ENCODE results near the gene WNT3.
"Not testable (repeated sequence)": the region's sequence is repeated elsewhere in the genome, so short reads cannot be mapped to it uniquely, and the experiment has no call there.

Gene WNT3

DNA sequence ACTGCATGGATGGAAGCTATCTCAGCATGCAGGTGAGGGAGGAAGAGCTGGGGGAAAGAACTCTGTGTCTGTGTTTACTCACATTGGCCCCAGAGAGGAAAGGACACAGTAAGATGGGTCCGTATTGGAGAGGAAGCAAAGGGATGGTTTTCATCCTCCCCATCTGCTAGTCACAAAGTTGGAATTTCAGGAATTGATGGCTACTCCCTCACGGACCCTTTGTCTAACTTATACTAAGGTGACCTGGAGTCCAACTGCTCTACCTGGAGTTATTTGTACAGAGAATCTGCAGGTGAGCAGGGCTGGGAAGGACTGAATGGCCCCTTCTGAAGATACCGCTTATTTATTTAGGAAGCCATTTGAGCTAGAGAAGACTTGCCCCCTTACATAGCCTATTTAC, 55.1 kb downstream of the WNT3 start:
- no peak for DNase-seq

DNA sequence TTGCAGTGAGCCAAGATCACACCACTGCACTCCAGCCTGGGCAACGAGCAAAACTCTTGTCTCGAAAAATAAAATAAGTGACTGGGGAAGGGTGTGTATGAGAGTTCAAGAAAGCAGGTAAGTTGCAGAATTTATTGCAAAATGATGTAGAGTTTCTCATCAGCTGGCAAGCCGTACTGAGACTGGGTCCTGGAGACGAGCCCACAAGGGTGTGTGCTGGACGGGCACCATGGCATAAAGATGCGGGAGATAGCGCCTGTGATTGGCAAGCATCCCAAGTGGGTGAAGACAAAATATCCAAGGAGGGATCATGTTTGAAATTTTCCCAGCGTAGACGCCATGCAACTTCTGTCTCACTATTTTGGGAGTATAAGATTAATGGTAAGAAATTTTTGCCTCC, 59.4 kb downstream of the WNT3 start:
- no peak for DNase-seq

DNA sequence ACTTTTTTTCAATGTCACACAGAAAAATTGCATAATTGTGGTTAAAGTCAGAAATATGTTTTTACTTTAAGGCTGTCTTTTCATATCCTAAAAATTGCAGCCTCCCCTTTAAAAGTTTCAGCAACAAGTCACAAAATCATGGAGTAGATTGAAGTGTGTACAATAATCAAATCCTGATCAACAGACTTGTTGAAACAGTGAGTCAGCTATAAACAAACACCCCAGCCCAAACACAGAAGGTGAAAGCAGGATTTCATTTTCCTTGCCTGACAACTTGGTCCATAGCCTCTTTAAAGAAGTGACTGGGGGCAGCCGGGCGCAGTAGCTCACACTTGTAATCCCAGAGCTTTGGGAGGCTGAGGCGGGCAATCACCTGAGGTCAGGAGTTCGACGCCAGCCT, 59.9 kb downstream of the WNT3 start:
- no peak for DNase-seq

GRCh38 chr17:46757588-46757987, 60.9 kb downstream of the WNT3 start:
- not testable (repeated sequence) for DNase-seq

DNA sequence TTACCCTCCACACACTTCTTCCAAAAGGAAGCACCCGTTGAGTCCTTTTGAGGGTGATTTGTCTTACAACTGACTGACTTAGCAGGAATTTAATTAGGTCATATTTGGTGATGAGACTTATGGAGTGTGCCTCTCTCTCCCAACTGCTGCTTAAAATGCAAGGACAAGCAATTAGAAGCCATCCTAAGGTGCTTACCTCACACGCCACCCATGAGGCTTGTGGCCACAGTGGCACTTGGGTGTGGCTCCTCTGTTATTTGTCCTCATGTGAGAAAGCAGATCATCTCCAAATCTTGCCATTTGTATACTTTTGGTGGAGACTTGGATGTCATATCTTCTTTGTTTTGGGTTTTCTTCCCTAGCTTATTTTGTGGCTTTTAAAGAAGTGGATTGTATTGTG, 61.6 kb downstream of the WNT3 start:
- DNase-seq, result no peak

GRCh38 chr17:46756081-46756735, 62.3 kb downstream of the WNT3 start:
- no peak for DNase-seq

DNA sequence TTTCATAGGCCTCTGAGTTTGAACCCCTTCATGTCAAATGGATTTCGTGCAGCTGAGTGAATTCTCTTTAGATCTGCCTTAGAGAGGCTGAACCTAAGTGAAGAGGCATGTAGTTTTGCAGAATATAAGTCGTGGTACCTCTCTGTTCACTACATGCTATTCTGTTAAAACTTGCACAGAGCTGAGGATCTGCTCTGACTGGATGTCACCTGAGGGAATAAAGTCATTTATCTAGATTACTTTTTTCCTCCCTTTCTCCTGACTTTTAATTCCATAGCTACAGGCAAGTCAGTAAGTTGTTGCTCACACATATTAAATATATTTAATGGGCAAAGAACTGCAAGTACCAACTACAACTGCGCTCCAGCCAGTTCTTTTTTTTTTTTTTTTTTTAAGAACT, 64.7 kb downstream of the WNT3 start:
- no peak for DNase-seq

DNA sequence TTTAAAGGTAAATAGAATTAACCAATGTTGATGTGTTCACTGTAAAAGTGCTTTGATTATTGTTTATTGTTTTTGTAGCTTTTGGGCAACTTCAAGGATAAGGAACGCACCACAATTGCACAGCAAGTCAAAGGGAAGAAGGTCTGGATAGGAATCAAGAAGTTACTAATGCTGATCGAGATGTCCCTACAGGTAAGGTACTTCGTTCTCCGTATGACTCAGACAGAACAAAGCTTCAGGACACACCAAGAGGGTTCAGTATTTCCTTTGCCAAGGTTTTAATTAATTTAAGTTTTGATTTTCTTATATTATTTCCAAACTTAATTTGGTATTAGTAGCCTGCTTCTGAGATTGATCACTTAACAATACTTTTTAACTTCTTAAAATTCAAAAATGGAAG, 67.1 kb downstream of the WNT3 start:
- no peak for DNase-seq

DNA sequence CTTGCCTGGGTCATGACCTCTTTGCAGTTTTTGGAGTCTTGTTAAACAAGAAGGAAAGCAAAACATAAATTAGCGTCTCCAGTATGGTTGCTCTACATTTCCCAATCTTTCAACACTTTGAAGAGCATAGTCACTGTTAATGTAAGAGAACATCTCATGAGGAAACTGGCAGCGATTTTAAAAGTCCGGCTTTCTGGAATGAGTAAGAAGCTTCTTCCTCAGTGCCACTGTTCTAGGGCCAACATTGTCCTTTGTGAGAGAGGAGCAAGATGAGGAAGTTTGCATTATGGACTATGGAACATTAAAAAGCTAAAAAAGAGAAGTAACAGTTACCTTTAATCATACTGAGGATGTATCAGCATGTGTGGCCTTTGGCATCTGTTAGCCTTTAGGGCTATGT, 73.1 kb downstream of the WNT3 start:
- no peak for DNase-seq

DNA sequence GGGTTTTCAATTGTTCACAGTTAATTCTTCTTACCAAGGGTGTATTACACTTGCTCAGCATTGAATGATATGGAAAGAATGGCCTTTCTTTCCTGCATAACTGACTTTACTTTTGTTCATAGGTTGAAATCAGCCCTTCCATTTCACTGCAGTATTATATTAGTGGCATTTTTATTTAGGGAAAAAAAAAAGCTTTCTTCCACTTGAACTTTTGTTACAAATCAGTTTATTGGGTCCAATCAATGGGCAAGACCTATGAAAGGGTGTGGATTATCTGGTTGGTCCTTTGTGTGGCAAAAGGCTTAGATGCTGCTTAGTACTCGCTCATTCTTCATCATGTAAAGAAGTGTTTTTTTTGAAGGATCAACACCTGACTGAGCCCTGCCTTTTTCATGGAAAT, 74.1 kb downstream of the WNT3 start:
- no peak for DNase-seq

- DNase-seq, result no peak
These were observed 75.8 kb downstream of the WNT3 start for GRCh38 chr17:46742565-46743270.

DNA sequence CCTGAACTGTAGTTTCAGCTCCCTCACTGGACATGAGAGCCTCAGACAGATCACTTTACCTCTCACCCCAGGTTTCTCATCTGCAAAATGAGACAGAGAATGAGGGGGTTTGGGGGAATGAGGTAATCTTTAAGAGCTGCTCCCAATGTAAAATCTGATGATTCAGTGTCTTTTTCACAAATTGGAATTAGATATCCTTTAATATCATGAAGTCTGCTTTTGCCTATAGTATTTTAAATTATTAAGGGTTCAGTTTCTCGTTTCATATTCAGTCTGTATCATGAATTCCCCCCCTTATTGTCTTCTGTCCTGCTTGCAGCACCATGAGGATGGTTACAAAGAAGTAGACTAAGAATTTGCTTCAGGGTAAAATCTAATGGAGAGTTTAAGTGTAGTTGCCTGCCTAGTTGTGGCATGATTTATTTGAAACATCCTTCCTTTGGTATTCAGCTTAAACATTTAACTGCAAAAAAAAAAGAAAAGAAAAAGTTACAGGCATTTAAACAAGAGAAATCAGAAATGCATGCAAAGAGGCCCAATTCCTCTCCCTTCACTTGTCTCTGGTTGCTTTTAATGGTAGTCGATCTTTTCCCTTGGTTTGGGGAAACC, 77.3 kb downstream of the WNT3 start:
- no peak for DNase-seq

- DNase-seq, result no peak
These were observed 78.5 kb downstream of the WNT3 start for GRCh38 chr17:46739982-46740381.

DNA sequence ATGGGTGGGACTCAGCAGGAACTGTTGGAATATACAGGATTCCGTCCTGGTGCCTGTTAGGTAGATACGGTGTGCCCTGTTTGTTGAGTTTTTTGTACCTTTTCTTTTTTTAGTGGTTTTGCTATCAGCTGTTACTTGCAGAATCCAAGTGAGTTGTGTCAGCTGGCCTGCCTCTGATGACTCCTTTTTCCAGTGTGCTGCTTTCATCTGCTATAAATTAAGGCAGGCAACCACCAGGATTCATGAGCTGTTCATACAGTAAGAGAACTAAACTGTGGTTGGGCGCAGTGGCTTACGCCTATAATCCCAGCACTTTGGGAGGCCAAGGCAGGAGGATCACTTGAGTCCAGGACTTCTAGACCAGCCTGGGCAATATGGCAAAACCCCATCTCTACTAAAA, 79.9 kb downstream of the WNT3 start:
- no peak for DNase-seq

DNA sequence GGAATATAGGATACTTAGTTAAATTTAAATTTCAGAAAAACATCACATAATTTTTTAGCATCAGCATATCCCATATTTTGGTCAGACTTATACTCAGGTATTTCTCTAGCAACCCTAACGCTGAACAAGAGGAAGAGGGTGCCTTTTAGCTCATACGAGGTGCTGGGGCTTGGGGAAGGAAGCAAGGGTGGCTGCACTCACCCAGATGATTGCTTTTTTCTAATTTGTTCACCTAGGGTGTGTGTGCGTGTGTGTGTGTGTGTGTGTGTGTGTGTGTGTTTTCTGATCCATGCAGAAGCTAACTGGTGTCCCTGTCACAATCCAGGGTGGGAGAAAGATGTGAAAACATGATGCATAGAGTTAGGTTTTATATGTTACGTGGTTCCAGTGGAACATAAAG, 81.2 kb downstream of the WNT3 start:
- DNase-seq, result no peak

- no peak for DNase-seq
These were observed 82.4 kb downstream of the WNT3 start for GRCh38 chr17:46736100-46736499.

DNA sequence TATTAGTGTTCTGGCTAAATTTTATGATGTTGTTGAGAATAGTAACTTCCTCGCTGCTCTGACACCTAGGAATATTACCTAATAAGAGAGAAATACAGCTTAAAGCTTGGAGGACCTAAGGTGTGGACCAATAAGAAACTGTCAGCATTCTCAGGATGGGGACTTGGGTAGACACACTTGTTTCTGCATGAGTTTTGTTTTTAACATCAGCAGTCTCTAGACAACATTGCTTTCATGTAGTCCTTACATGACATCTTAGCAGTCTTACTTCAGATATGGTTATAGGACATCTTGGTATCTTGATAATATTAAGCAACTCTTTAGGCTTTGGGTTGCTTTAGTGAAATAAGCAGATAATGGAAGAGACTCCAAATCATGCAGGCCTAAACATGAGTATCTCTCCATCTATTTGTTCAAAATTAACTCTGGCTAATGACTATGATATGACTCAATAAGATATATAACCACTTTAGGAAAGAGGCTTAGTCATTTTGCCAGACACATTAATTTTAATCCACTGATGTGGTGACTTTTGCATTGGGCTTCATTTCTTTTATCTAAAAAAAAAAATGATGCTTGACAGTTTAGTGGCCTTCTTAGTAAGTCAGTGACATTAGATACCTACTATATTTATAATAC, 84.5 kb downstream of the WNT3 start:
- no peak for DNase-seq

- DNase-seq, result no peak
These were observed 85.6 kb downstream of the WNT3 start for GRCh38 chr17:46732754-46733398.

- no peak for DNase-seq
These were observed 86.3 kb downstream of the WNT3 start for GRCh38 chr17:46732160-46732559.

DNA sequence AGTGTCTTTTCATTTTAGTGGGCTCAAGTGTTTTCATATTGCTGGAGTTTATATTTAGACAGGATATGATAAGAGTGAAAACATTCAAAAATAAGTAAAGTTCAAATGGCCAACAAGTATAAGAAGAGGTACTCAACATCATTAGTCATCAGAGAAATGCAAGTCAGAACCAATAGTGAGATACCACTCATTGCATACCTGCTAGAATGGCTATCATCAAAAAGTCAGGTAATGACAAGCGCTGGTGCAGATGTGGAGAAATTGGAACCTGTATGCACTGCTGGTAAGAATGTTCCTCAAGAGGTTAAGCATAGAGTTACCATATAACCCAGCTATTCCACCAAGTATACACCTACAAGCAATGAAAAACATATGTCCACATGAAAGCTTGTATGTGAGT, 87.8 kb downstream of the WNT3 start:
- DNase-seq, result no peak

DNA sequence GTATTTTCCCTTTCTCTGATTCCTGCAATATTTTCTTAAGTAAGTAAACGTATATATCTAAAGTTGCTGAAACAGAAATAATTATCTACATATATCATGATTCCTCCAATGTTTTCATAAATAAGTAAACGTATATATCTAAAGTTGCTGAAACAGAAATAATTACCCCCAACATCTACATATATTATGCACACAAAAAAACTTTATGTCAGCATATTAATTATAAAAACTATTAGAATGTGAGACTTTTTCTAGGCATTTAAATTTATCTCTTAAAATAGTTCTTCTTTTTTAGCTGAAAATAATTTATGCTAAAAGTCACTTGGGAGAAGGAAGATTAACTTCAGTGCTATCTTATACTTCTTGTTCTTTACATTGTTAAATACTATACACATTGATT, 88.5 kb downstream of the WNT3 start:
- DNase-seq, result no peak

GRCh38 chr17:46727572-46728348, 90.7 kb downstream of the WNT3 start:
- DNase-seq, result no peak

- no peak for DNase-seq
These were observed 92.3 kb downstream of the WNT3 start for GRCh38 chr17:46726206-46726605.
